Glutamatergic neuron (in vitro differentiated cells): ENCODE data around the gene DOCK2. TPM values are rescaled to one million over a fixed set of nuclear protein-coding genes. Genes with fewer than 3 reads are reported as not detected.
"Not testable (repeated sequence)": the region's sequence is repeated elsewhere in the genome, so short reads cannot be mapped to it uniquely, and the experiment has no call there.

ENCODE experiments used
- DNase-seq: peaks from one replicate; pipeline ENCODE4 v3.0.0; 2022
- H3K27ac Mint-ChIP-seq: one replicate; pipeline ENCODE4 v1.8.0; 2020; ENCODE audit warnings: mild to moderate bottlenecking, mixed read lengths, inconsistent platforms; ENCODE audit not compliant: unreplicated experiment
- H3K27me3 Mint-ChIP-seq: one replicate; pipeline ENCODE4 v1.8.0; 2020; ENCODE audit warnings: mild to moderate bottlenecking, moderate library complexity, mixed read lengths, inconsistent platforms; ENCODE audit not compliant: unreplicated experiment
- H3K36me3 Mint-ChIP-seq: one replicate; pipeline ENCODE4 v1.8.0; 2020; ENCODE audit warnings: mild to moderate bottlenecking, mixed read lengths, inconsistent platforms; ENCODE audit not compliant: unreplicated experiment
- H3K4me1 Mint-ChIP-seq: one replicate; pipeline ENCODE4 v1.8.0; 2020; ENCODE audit warnings: mild to moderate bottlenecking, low read depth, mixed read lengths, inconsistent platforms; ENCODE audit not compliant: unreplicated experiment
- H3K4me3 Mint-ChIP-seq: one replicate; pipeline ENCODE4 v1.8.0; 2020; ENCODE audit warnings: mild to moderate bottlenecking, mixed read lengths, inconsistent platforms; ENCODE audit not compliant: unreplicated experiment
- H3K9me3 Mint-ChIP-seq: one replicate; pipeline ENCODE4 v1.8.0; 2020; ENCODE audit warnings: mild to moderate bottlenecking, moderate library complexity, mixed read lengths, inconsistent platforms; ENCODE audit not compliant: unreplicated experiment
- CTCF ChIP-seq: fragments of 200-600 bp; sonication (generic); IDR thresholded peaks from one replicate; pipeline ENCODE4 v1.5.0; 2021; ENCODE audit not compliant: partially characterized antibody, unreplicated experiment
- total RNA-seq: library from RNA; stranded (reverse); fragmentation: NEBNext Ultra II Directional; extraction: Animal tissue kit (Norgen Biotek cat#: 25700); gene quantifications from one replicate; pipeline ENCODE4 v1.2.1, GENCODE V29; 2021; ENCODE audit not compliant: unreplicated experiment

DOCK2 gene
- total RNA-seq, 1 donor from 2014 or later: 0.66 TPM

DNA sequence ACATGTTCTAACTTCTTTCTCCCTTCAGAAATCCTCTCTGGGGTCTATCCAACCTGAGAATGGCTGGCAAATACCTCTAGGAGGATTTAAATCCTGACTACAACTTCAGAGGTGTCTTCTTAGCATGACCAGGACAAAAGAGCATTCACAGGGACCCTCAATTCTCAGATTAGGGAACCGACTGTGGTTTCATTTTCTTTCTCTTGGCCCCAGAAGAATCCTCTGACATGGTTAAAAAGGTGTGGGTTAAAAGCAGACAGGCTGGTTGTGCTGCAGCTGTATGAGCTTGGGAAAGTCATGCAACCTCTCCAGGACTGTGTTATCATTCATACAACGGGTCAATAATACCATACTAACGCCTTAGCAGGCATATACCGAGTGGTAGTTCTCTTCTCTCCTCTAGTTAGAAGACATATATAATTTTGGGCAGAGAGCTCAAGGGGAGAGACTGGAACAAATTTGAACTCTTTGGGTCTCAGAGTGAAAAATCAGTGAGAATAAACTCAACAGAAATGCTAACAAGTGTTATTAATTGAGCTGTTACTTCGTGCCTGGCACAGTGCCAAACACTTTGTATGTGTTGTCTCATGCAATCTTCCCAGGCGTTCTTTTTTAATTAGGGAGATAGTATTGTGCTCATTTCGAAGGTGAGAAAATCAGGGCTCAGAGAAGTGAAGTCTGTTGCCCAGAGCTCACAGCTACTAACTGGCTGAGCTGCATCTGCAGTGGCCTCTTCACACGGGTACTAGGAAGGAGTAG, 308.0 kb downstream of the DOCK2 start:
- H3K27ac Mint-ChIP-seq: no peak overlapping the region

GRCh38 chr5:169945831-169946261, 308.8 kb downstream of the DOCK2 start:
- TF ChIP-seq CTCF: no peak
- H3K27me3 Mint-ChIP-seq: peaks cover 3% of the 10 kb centered on the region
- H3K9me3 Mint-ChIP-seq: no peaks in the 10 kb centered on the region
- H3K36me3 Mint-ChIP-seq: no peaks in the 10 kb centered on the region
- H3K27ac Mint-ChIP-seq: no peak overlapping the region
- H3K4me3 Mint-ChIP-seq: no peak overlapping the region
- DNase-seq: no peak
- H3K4me1 Mint-ChIP-seq: no peaks in the 10 kb centered on the region

More for the DNA sequence above, 308.0 kb downstream of the DOCK2 start:
- peaks cover 3% of the 10 kb centered on the region for H3K27me3 Mint-ChIP-seq
- H3K4me1 Mint-ChIP-seq: no peaks in the 10 kb centered on the region
- DNase-seq: no peak
- H3K4me3 Mint-ChIP-seq: no peak overlapping the region
- TF ChIP-seq CTCF: no peak
- H3K36me3 Mint-ChIP-seq: no peaks in the 10 kb centered on the region
- no peaks in the 10 kb centered on the region for H3K9me3 Mint-ChIP-seq

- DNase-seq: no peak
- no peaks in the 10 kb centered on the region for H3K27me3 Mint-ChIP-seq
- no peaks in the 10 kb centered on the region for H3K9me3 Mint-ChIP-seq
- H3K4me1 Mint-ChIP-seq: no peaks in the 10 kb centered on the region
- no peak for TF ChIP-seq CTCF
- H3K4me3 Mint-ChIP-seq: no peak overlapping the region
- H3K27ac Mint-ChIP-seq: no peak overlapping the region
- no peaks in the 10 kb centered on the region for H3K36me3 Mint-ChIP-seq
Observed at GRCh38 chr5:169946743-169947295, 309.7 kb downstream of the DOCK2 start.

GRCh38 chr5:169950333-169950732, 313.3 kb downstream of the DOCK2 start:
- no peak for TF ChIP-seq CTCF
- Mint-ChIP-seq H3K4me1 (no peaks in the 10 kb centered on the region), H3K27ac (no peak overlapping the region), H3K4me3 (no peak overlapping the region), H3K9me3 (no peaks in the 10 kb centered on the region), H3K36me3 (no peaks in the 10 kb centered on the region), H3K27me3 (peaks cover 1% of the 10 kb centered on the region)
- DNase-seq: no peak

GRCh38 chr5:169953196-169953595, 316.1 kb downstream of the DOCK2 start:
- not testable (repeated sequence) for H3K36me3 Mint-ChIP-seq, H3K4me3 Mint-ChIP-seq, H3K27me3 Mint-ChIP-seq, H3K27ac Mint-ChIP-seq, DNase-seq, H3K4me1 Mint-ChIP-seq, H3K9me3 Mint-ChIP-seq
